H1 (cell line): Measurements from ENCODE around the gene WDR90. TPM values are rescaled to one million over a fixed set of nuclear protein-coding genes. Genes with fewer than 3 reads are reported as not detected.

Experiments used
- SIN3A ChIP-seq, 2 experiments: IDR thresholded peaks in 1 of 2; conservative IDR thresholded peaks in 1 of 2; 2 replicates each; pipeline ENCODE4 v1.6.1; 2011 to 2012; ENCODE audit warnings: low read length in 2 of 2, improper control_type of control experiment in 1 of 2, low read depth in 1 of 2, mild to moderate bottlenecking in 1 of 2
- polyA plus RNA-seq, 7 experiments: library from polyadenylated mRNA; depleted of rRNA in 3 of 7; stranded (reverse) in 5 of 7; unstranded in 2 of 7; fragments of >200 nt in 5 of 7; fragments of 200-250 nt in 2 of 7; gene quantifications; 1 replicate in 5 of 7; 2 replicates in 1 of 7; 4 replicates in 1 of 7; pipeline versions ENCODE4 v1.2.1 to v1.2.3, GENCODE V29; 2011 to 2013; ENCODE audit warnings: missing spikeins in 2 of 7, mixed read lengths in 2 of 7
- total RNA-seq: library from RNA; stranded (reverse); fragmentation: NEBNext Ultra II Directional; extraction: Animal tissue kit (Norgen Biotek cat#: 25700); gene quantifications from 2 replicates; pipeline ENCODE4 v1.2.1, GENCODE V29; 2021

WDR90 gene
- total and polyA plus RNA-seq, 2 of the 8 experiments (the other 6 are each of a cell fraction or from before 2014, with no cell fraction given) = 24.0 to 47.2 TPM

DNA sequence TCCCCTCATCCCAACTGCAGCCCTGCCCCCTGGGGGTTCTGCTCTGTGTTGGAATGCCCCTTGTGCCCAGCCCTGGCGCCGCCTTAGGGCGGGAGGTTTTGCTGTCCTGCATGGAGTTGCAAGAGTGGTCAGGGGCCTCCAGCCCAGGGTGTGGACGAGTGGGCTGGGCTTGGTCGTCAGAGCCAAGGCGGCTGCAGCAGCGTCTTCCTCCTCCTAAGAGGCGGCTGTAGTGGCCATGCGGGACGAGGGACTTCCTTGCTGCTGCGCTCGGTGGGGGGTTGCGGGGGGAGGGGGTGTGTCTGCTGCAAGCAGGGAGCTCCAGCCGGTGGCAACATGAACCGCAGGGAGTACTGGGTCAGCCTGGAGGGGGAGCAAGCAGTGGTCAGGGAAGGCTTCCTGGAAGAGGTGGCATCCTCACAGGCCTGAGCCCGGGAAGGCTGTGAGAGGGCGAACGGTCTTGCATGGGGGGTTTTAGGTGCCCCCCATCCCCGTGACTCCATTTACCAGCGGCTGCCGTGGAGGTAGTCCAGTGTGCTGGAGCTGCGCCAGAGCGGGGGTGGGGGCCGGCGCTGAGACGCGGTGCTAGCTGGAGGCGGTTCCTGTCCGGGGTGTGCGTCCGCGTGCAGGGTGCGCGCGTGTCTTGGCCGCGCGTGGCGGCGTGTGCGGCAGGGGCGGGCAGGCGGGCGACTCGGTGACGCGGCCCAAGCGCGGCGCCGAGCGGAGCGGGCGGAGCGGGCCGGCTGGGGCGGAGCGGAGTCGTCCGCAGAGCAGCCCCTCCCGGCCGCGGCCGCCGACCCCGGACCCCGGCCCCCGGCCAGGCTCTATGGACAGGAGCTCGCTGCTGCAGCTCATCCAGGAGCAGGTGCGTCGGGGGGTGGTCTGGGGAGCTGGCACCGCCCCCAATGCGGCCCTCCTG, 26.1 kb downstream of the WDR90 start, which contains the start of gene RHBDL1 (continued):
- peak in 1 of 2 experiments; percentile 66; a peak in 1 of 4 replicates for TF ChIP-seq SIN3A (conservative IDR thresholded peaks at IDR 0.05 in 1 of 2, IDR thresholded peaks at IDR 0.05 in 1 of 2; ENCODE audit: low read depth in 1 of 2, low read length in 2 of 2)
